Duodenal mucosa (tissue), 2 donors: ENCODE measurements around the gene PGF.

Source experiments
- H3K27ac ChIP-seq: one replicate; pipeline ENCODE4 v1.7.0; 2013; ENCODE audit warnings: low read depth, low read length
- H3K27me3 ChIP-seq, 2 donors: one replicate each; pipeline ENCODE4 v1.7.0; 2013; ENCODE audit warnings: low read length in 2 of 2, control low read depth in 1 of 2; ENCODE audit not compliant: insufficient read depth in 2 of 2, control insufficient read depth in 1 of 2
- H3K36me3 ChIP-seq, 2 donors: one replicate each; pipeline ENCODE4 v1.7.0; 2013; ENCODE audit warnings: low read length in 2 of 2, control low read depth in 1 of 2; ENCODE audit not compliant: insufficient read depth in 2 of 2, control insufficient read depth in 1 of 2
- H3K4me1 ChIP-seq, 2 donors: one replicate each; pipeline ENCODE4 v1.7.0; 2013; ENCODE audit warnings: low read length in 2 of 2, control low read depth in 1 of 2; ENCODE audit not compliant: insufficient read depth in 2 of 2, control insufficient read depth in 1 of 2
- H3K4me3 ChIP-seq, 2 donors: one replicate each; pipeline ENCODE4 v1.7.0; 2013; ENCODE audit warnings: low read length in 2 of 2, low read depth in 1 of 2
- H3K9ac ChIP-seq, 2 donors: one replicate each; pipeline ENCODE4 v1.7.0; 2013; ENCODE audit warnings: low read length in 2 of 2, low read depth in 1 of 2
- H3K9me3 ChIP-seq, 2 donors: one replicate each; pipeline ENCODE4 v1.7.0; 2013; ENCODE audit warnings: low read length in 2 of 2, control low read depth in 1 of 2; ENCODE audit not compliant: control insufficient read depth in 1 of 2

PGF gene

DNA sequence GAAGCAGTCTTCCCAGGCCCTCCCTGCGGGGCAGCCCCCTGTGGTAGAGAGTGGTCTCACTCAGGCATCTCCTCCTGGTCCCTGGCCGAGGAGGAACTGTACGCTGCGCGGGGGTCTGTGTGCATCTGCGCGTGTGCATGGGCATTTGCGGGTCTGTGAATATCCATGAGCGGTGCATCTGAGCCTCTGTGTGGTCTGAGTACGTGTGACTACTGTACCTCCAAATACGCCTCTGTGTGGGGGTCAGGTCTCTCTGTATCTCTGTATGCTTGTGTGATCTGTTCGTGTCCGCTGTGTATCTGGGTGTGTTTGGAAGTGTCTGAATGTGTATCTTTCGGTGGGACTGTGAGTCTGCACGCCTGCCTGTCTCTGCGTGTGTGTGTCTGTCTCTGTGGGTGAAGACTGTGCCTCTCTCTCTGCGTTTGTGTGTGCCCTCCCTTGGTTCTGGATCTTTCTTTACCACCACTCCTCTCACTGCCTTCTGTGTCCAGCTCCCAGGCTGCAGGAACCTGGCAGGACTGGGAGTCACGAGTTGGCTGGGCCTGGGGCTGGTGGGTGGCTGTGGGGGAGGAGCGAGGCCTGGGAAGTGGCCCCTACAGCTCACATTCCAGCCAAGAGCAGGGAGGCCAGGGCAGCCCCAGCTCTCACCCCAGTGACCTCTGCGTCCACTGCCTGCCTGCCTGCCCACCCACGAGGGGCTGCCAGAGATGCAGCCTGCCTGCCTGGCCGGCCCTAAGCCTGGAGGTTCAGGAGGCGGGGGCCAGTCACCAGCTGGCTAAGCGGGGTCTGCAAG is 1.1 kb upstream of the PGF start:
- Histone ChIP-seq H3K4me3 (no peak overlapping the region), H3K9me3 (no peaks in the 10 kb centered on the region), H3K9ac (no peak overlapping the region), H3K27me3 (no peaks in the 10 kb centered on the region), H3K27ac (no peak overlapping the region), H3K4me1 (peaks cover 4 to 12% of the 10 kb centered on the region in 2 donors), H3K36me3 (no peaks in the 10 kb centered on the region)

DNA sequence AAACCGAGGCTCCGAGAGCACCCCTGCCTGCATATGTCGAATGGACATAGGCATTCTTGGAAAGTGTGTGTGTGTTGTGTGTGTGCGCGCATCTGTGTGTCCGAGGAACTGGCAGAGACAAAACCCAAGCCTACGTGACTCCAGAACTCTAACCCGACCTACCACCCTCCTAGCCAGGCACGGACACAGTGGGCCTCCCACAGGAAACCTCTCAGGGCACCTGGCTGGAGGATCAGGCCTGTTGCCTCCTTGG is 556 bp upstream of the PGF start:
- Histone ChIP-seq H3K27ac (no peak overlapping the region), H3K27me3 (no peaks in the 10 kb centered on the region), H3K4me3 (peak overlapping the region; percentile 61 to 64), H3K9ac (peak overlapping the region in 1 of 2 donors; percentile 33), H3K36me3 (no peaks in the 10 kb centered on the region), H3K4me1 (peaks cover 9 to 17% of the 10 kb centered on the region in 2 donors), H3K9me3 (no peaks in the 10 kb centered on the region)

DNA sequence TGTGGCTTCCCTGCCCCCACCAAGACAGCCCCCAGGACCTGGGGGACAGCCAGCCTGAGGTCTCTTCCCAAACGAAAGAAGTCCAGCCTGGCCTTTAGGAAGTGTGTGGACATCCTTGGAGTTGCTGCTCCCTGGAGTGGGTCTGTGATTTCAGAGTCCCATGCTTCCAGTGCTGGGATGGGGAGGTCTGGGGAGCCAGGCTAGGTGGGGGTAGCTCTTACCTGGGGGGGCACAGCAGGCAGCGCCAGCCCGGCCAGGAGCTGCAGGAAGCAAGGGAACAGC is 509 bp downstream of the PGF start:
- peaks cover 16 to 26% of the 10 kb centered on the region in 2 donors for H3K4me1 ChIP-seq
- H3K9me3 ChIP-seq, result no peaks in the 10 kb centered on the region
- no peaks in the 10 kb centered on the region for H3K36me3 ChIP-seq
- H3K27me3 ChIP-seq, result no peaks in the 10 kb centered on the region
- H3K27ac ChIP-seq, result no peak overlapping the region
- peak overlapping the region; percentile 61 to 64 for H3K4me3 ChIP-seq
- H3K9ac ChIP-seq, result peak overlapping the region; percentile 42 to 63

DNA sequence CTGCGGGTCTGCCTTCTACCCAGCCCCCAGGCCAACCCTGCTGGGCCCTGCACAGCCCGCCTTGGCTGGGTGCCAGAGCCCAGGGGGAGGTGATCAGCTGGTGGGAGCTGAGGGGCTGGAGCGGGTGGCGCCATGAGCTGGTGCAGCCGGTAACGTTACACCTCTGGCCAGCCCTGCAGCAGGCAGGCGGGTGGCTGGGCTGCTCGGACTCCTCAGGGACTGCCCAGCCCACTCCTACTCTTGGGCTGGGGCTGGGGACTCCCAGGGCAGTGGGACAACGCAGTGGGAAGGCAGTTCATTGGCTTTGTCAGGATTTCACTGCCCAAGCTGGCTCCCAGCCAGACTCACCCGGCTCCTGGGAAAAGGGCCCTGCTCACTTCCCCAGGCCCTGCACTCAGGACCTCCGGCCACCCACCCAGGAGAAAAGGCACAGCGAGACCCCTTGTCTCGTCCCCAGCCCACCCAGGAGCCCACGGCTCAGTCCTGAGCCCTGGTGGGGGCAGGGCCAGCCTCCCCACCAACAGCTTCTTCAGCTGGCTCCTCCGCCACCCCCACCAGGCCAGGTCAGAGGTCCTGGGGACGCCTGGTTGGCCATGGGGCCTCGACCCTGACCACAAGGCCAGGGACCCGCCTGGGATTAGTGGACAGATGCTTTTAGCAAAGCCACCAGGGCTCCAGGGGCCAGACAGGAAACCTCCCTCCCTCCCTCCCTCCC is 1.0 kb downstream of the PGF start:
- H3K9ac ChIP-seq, result no peak overlapping the region
- H3K36me3 ChIP-seq, result no peaks in the 10 kb centered on the region
- H3K9me3 ChIP-seq, result no peaks in the 10 kb centered on the region
- H3K27ac ChIP-seq, result no peak overlapping the region
- H3K4me1 ChIP-seq, result peaks cover 16 to 26% of the 10 kb centered on the region in 2 donors
- H3K27me3 ChIP-seq, result no peaks in the 10 kb centered on the region
- peak overlapping the region; percentile 32 to 61 for H3K4me3 ChIP-seq

DNA sequence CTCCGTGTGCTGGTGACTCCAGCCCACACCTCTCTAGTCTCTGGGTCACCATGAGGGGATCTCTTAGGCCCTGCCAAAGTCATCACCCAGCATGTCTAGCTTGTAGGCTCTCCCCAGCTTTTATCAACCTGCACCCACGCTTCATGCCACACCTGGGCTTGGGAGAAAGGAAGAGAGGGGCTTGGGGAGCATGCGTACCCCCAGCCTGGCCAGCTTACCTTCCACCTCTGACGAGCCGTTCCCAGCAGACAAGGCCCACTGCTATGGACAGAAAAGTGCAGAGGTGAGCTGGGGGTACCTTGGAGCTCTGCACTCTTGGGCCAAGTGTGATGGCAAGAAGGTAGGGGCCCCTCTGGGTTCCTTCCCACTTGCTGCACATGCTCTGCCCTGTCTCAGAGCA is 1.7 kb downstream of the PGF start:
- Histone ChIP-seq H3K27me3 (no peaks in the 10 kb centered on the region), H3K36me3 (no peaks in the 10 kb centered on the region), H3K9me3 (no peaks in the 10 kb centered on the region), H3K27ac (no peak overlapping the region), H3K4me1 (peaks cover 16 to 28% of the 10 kb centered on the region in 2 donors), H3K9ac (no peak overlapping the region), H3K4me3 (peak overlapping the region; percentile 21 to 61)

DNA sequence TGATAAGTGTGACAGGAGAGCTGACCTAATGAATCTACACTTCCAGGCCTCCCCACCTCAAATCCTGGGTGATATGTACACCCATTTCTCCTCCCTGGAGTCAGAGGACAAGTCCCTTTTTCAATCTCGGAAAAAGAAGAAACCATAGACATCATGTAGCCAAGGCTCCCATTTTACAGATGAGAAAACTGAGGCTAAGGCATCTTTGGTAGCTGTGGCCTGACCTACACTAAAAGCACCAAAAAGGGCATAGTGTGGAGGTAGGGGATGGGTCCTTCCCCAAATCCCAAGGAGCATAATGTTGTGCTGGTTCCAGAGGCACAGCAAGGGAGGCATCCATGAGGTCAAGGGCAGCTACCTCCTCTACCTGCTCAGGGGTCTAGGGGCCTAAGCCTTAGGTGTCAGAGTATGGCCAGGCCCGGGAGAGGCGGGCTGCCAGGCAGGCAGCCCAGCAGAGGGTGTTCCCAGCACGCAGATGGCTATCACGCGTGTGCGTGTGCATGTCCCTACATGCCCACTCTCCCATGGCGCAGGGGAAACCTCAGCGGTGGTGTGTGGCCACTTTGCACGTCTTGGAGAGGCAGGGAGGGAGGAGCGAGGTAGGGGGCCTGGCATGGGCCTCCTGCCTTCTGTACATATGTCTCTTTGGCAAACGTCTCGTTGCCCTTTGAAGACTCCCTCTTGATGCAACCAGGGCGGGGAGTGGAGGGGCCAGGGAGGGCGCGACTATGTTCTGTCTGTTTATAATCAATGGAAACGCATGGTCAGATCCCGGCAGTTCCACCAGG is 2.5 kb downstream of the PGF start:
- no peak overlapping the region for H3K4me3 ChIP-seq
- H3K4me1 ChIP-seq, result peaks cover 16 to 30% of the 10 kb centered on the region in 2 donors
- H3K36me3 ChIP-seq, result no peaks in the 10 kb centered on the region
- no peaks in the 10 kb centered on the region for H3K27me3 ChIP-seq
- H3K9ac ChIP-seq, result no peak overlapping the region
- H3K27ac ChIP-seq, result no peak overlapping the region
- no peaks in the 10 kb centered on the region for H3K9me3 ChIP-seq

DNA sequence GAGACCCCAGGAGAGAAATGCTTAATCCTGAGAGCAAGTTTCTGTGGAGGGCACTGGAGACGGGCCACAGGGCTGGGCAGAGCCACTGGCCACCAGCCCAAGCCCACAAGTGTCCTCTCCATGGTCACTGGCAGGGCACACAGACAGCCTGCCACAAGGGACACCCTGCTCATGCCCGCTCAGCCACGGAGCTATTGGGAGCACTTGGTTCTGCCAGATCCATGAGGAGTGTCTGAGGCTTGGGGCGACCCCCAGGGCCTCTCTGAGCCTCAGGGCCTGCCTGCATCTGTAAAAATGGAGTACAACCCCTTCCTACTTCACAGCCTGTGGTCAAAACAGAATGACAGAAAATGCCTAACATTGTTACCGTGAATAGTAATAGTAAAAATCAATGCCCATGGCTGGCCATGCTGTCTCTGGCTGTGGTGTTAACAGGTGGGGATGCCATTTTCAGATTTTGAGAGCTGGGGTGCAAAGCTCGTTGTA is 3.2 kb downstream of the PGF start:
- no peaks in the 10 kb centered on the region for H3K9me3 ChIP-seq
- H3K4me1 ChIP-seq, result peaks cover 16 to 30% of the 10 kb centered on the region in 2 donors
- H3K27me3 ChIP-seq, result no peaks in the 10 kb centered on the region
- no peak overlapping the region for H3K4me3 ChIP-seq
- H3K36me3 ChIP-seq, result no peaks in the 10 kb centered on the region
- H3K27ac ChIP-seq, result no peak overlapping the region
- peak overlapping the region in 1 of 2 donors; percentile 56 for H3K9ac ChIP-seq

DNA sequence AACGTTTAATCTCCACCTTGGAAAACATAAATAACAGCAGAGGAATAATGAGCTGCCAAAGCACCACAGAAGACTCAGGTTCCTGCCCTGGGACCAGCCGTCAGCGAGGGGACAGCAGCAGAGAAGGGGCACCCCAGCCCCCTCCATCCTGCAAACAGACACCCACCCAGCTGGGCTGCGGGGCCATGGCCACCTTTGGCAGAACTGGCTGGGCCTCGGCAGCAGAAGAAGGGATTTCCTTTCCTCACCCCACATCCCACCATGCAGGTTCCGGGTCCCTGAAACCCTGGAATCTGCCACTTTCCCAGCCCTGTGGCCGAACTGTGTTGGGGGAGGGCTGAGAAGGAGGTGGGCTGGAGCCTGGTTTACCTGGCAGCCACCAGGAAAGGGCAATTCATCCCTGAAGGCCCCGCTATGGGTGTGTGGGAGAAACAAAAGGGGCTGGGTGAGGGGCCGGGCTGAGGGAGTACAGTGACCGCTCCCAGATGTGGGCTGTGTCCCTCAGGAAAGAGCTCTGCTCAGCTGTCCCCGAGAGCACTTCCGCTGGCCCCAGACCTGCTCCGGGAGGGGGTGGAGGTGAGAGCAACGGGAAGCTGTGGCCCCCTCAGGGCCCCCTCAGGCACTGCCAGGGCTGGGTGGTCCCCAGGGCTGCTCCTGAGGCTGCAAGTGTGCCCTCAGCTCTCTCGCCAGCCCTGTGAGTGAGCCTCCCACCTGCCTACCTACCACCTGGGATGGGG is 3.8 kb downstream of the PGF start:
- Histone ChIP-seq H3K4me1 (peaks cover 16 to 33% of the 10 kb centered on the region in 2 donors), H3K9me3 (no peaks in the 10 kb centered on the region), H3K36me3 (no peaks in the 10 kb centered on the region), H3K9ac (peak overlapping the region; percentile 9 to 56), H3K27me3 (no peaks in the 10 kb centered on the region), H3K27ac (no peak overlapping the region), H3K4me3 (peak overlapping the region; percentile 16 to 22)

DNA sequence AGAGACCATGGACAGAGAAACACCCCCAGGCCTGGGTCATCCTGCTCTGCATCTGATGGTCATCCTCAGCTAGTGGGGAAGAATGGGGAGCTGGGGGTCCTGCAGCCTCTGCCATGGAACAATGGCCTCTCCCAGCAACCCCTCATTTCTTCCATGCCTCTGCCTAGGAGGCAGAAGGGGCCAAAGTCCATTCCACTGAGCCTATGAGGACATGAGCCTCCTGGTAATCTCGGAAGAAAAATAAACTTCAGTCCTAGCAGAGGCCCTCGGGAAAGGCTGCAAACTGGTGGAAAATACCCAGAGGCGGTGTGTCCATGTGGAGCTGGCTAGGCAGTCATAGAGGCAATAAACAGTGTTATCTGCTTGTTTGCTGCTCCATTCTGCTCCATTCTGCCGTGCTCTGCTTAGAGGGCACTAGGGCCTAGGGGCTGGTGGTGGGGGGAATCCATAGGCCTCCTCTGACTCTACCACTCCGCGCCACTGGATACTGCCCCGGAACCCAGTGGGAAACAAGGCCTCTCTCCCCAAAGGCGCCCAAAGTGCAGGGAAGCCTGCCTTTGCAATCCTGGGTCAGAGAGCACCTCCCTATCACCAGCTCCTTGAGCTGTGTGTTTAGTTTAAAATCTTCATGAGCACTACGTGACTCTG is 4.5 kb downstream of the PGF start:
- Histone ChIP-seq H3K27me3 (no peaks in the 10 kb centered on the region), H3K4me3 (peak overlapping the region in 1 of 2 donors; percentile 22), H3K4me1 (peaks cover 21 to 38% of the 10 kb centered on the region in 2 donors)

More for the DNA sequence above, 4.5 kb downstream of the PGF start:
- Histone ChIP-seq H3K9ac (peak overlapping the region; percentile 9 to 56), H3K36me3 (no peaks in the 10 kb centered on the region), H3K27ac (no peak overlapping the region), H3K9me3 (no peaks in the 10 kb centered on the region)
